ENCODE measurements around the gene MRPL55.

The MRPL55 gene

GRCh38 chr1:228139931-228140723, 31.0 kb upstream of the MRPL55 start, which contains the start of gene GUK1:
GUK1 (plus strand) TSS chr1:228140279; CDS start chr1:228140303, 24 bp downstream.
- Histone ChIP-seq H3K4me3 (ENCODE audit: low read depth, low read length, poor library complexity, severe bottlenecking) (peak within 1 kb of the TSS; percentile 80), H3K9ac (ENCODE audit: low read length) (peak within 1 kb of the TSS; percentile 75), H3K9me2 (ENCODE audit: low read depth, low read length) (no peaks in the 10 kb centered on the region), H3K4me2 (ENCODE audit: low read length) (peak within 1 kb of the TSS; percentile 95), H3F3A (ENCODE audit: insufficient read depth, low read length) (no peaks in the 10 kb centered on the region), H3K36me3 (ENCODE audit: insufficient read depth, low read length) (no peaks in the 10 kb centered on the region), H3K27ac (ENCODE audit: low read depth, low read length, poor library complexity, severe bottlenecking) (peak within 1 kb of the TSS; percentile 78), H4K20me1 (ENCODE audit: insufficient read depth, low read length) (no peaks in the 10 kb centered on the region), H3K79me2 (ENCODE audit: insufficient read depth, low read length) (peaks cover 27% of the 10 kb centered on the region; the same call in 1 of the 2 replicates), H2AFZ (ENCODE audit: low read length) (no peak within 1 kb of the TSS), H3K9me3 (ENCODE audit: low read length) (no peaks in the 10 kb centered on the region), H3K27me3 (ENCODE audit: insufficient read depth, low read length) (no peaks in the 10 kb centered on the region), H3K4me1 (ENCODE audit: insufficient read depth, low read length, severe bottlenecking) (peaks cover 51% of the 10 kb centered on the region)
- no peak for TF ChIP-seq CTCF (IDR thresholded peaks at IDR 0.05; ENCODE audit: low read length)
- TF ChIP-seq EZH2 (IDR thresholded peaks at IDR 0.05; ENCODE audit: borderline replicate concordance, low read length), result no peak

- TF ChIP-seq CTCF (IDR thresholded peaks at IDR 0.05; ENCODE audit: low read length) (no peak), EZH2 (IDR thresholded peaks at IDR 0.05; ENCODE audit: borderline replicate concordance, low read length) (no peak)
- H2AFZ ChIP-seq (ENCODE audit: low read length), result no peak overlapping the region
- H3K79me2 ChIP-seq (ENCODE audit: insufficient read depth, low read length), result peaks cover 27% of the 10 kb centered on the region; the same call in 1 of the 2 replicates
- H3K4me3 ChIP-seq (ENCODE audit: low read depth, low read length, poor library complexity, severe bottlenecking), result peak overlapping the region; percentile 80
- no peaks in the 10 kb centered on the region for H3K9me2 ChIP-seq (ENCODE audit: low read depth, low read length)
- peak overlapping the region; percentile 71 for H3K9ac ChIP-seq (ENCODE audit: low read length)
- H3K4me1 ChIP-seq (ENCODE audit: insufficient read depth, low read length, severe bottlenecking), result peaks cover 51% of the 10 kb centered on the region
- peak overlapping the region; percentile 78 for H3K27ac ChIP-seq (ENCODE audit: low read depth, low read length, poor library complexity, severe bottlenecking)
- no peaks in the 10 kb centered on the region for H3F3A ChIP-seq (ENCODE audit: insufficient read depth, low read length)
- no peaks in the 10 kb centered on the region for H3K9me3 ChIP-seq (ENCODE audit: low read length)
- H3K4me2 ChIP-seq (ENCODE audit: low read length), result peak overlapping the region; percentile 59
- no peaks in the 10 kb centered on the region for H4K20me1 ChIP-seq (ENCODE audit: insufficient read depth, low read length)
- no peaks in the 10 kb centered on the region for H3K27me3 ChIP-seq (ENCODE audit: insufficient read depth, low read length)
- no peaks in the 10 kb centered on the region for H3K36me3 ChIP-seq (ENCODE audit: insufficient read depth, low read length)
Observed at GRCh38 chr1:228139406-228139930, 30.4 kb upstream of the MRPL55 start.

GRCh38 chr1:228136901-228137300, 27.8 kb upstream of the MRPL55 start:
- no peaks in the 10 kb centered on the region for H4K20me1 ChIP-seq (ENCODE audit: insufficient read depth, low read length)
- no peak overlapping the region for H3K27ac ChIP-seq (ENCODE audit: low read depth, low read length, poor library complexity, severe bottlenecking)
- no peaks in the 10 kb centered on the region for H3K9me2 ChIP-seq (ENCODE audit: low read depth, low read length)
- H3K4me3 ChIP-seq (ENCODE audit: low read depth, low read length, poor library complexity, severe bottlenecking), result no peak overlapping the region
- no peaks in the 10 kb centered on the region for H3K9me3 ChIP-seq (ENCODE audit: low read length)
- no peak overlapping the region for H3K4me2 ChIP-seq (ENCODE audit: low read length)
- no peak overlapping the region for H3K9ac ChIP-seq (ENCODE audit: low read length)
- no peaks in the 10 kb centered on the region for H3F3A ChIP-seq (ENCODE audit: insufficient read depth, low read length)
- peaks cover 13% of the 10 kb centered on the region; the same call in 1 of the 2 replicates for H3K79me2 ChIP-seq (ENCODE audit: insufficient read depth, low read length)
- H3K27me3 ChIP-seq (ENCODE audit: insufficient read depth, low read length), result no peaks in the 10 kb centered on the region
- H3K4me1 ChIP-seq (ENCODE audit: insufficient read depth, low read length, severe bottlenecking), result peaks cover 27% of the 10 kb centered on the region
- no peak overlapping the region for H2AFZ ChIP-seq (ENCODE audit: low read length)
- H3K36me3 ChIP-seq (ENCODE audit: insufficient read depth, low read length), result no peaks in the 10 kb centered on the region
- TF ChIP-seq EZH2 (IDR thresholded peaks at IDR 0.05; ENCODE audit: borderline replicate concordance, low read length) (no peak), CTCF (IDR thresholded peaks at IDR 0.05; ENCODE audit: low read length) (no peak)

Data from OCI-LY1 (cell line).